ENCODE results near the gene LSP1. TPM values are rescaled to one million over a fixed set of nuclear protein-coding genes. Genes with fewer than 3 reads are reported as not detected.

LSP1 gene
- total and polyA plus RNA-seq, 2 of the 8 experiments (the other 6 are each of a cell fraction or from before 2014, with no cell fraction given) = 0.03 TPM; not detected in 1

DNA sequence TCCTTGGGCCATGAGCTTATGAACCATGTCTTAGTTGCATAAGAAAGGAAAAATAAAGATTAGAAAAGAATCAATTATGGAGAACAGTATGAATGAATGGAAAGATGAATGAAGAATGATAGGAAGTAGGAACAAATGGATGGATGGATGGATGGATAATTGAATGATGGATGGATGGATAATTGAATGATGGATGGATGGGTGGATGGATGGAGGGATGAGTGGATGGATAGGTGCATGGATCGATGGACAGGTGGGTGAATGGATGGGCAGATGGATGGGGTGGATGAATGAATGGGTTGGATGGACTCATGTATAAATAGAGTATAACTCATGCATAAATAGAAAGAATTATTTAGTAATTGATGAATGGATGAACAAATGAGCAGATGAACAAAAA, 7.2 kb downstream of the LSP1 start (continued):
- no peak for TF ChIP-seq RBBP5 (IDR thresholded peaks at IDR 0.05; ENCODE audit: borderline replicate concordance, low read depth, low read length)
- no peak for TF ChIP-seq SP1 (IDR thresholded peaks at IDR 0.05; ENCODE audit: low read depth, low read length)
- no peak for TF ChIP-seq CBX5 (IDR thresholded peaks at IDR 0.05; ENCODE audit: low read depth, low read length)
- no peak for TF ChIP-seq POLR2AphosphoS5 (IDR thresholded peaks at IDR 0.05; ENCODE audit: low read depth, low read length)
- no peak for TF ChIP-seq SAP30 (IDR thresholded peaks at IDR 0.05; ENCODE audit: insufficient read depth, insufficient replicate concordance, low read length)
- no peak for TF ChIP-seq JUND (IDR thresholded peaks at IDR 0.05; ENCODE audit: low read length)
- no peak for TF ChIP-seq NRF1 (IDR thresholded peaks at IDR 0.05; ENCODE audit: low read depth, low read length)
- TF ChIP-seq HDAC2 (IDR thresholded peaks at IDR 0.05; ENCODE audit: borderline replicate concordance in 1 of 2, low read depth in 2 of 2, low read length in 2 of 2) = no peak
- TF ChIP-seq TCF12 (IDR thresholded peaks at IDR 0.05; ENCODE audit: low read depth, low read length) = no peak

Data from H1 (cell line).